GM18873 (cell line): ENCODE data around the gene ANK2.

Experiments
- ATAC-seq: cut with Tn5 transposase; IDR thresholded peaks from one replicate; pipeline ENCODE4 v1.9.1; 2021; ENCODE audit warnings: mild to moderate bottlenecking, moderate library complexity, moderate number of reproducible peaks; ENCODE audit not compliant: unreplicated experiment, low FRiP score

ANK2 gene

DNA sequence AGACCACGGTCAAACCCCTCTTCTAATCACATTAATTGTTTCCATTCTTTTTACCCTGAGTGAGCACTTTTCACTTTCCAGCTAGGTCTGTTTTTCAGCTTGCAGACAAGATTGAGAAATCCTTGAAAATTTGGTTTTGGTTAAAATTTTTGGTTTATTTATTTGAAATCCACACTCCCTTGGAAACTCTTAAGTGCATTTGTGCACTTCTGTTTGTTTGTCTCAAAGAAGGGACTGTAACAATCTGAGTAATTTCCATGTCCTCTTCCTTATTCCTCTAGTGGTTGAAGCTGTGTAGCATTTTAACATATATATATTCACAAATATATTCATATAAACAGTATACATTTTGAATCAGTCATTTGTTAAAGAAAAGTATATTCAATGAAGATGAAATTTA, 333.3 kb downstream of the ANK2 start:
- no peak for ATAC-seq

GRCh38 chr4:113383111-113383785, 333.8 kb downstream of the ANK2 start:
- no peak for ATAC-seq

- ATAC-seq: no peak
Measured at GRCh38 chr4:113384600-113384999, 335.1 kb downstream of the ANK2 start.

GRCh38 chr4:113385281-113385899, 335.9 kb downstream of the ANK2 start:
- no peak for ATAC-seq

DNA sequence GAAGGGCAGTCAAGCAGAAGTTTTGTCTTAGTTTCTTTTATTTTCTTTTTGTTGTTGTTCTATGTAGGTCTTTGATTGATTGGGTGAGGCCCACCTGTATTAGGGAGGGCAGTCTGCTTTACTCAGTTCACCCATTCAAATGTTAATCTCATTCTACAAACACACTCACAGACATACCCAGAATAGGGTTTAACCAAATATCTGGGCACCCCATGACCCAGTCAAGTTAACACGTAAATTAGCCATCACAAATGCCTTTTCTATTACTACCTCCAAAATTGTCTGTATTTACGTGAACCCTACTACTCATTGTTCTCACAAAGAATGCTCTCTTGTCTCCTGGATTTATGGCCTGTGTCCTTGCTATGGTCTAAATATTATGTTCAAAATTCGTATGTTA, 339.7 kb downstream of the ANK2 start:
- ATAC-seq: no peak

- no peak for ATAC-seq
Measured at GRCh38 chr4:113390850-113391249, 341.4 kb downstream of the ANK2 start.

DNA sequence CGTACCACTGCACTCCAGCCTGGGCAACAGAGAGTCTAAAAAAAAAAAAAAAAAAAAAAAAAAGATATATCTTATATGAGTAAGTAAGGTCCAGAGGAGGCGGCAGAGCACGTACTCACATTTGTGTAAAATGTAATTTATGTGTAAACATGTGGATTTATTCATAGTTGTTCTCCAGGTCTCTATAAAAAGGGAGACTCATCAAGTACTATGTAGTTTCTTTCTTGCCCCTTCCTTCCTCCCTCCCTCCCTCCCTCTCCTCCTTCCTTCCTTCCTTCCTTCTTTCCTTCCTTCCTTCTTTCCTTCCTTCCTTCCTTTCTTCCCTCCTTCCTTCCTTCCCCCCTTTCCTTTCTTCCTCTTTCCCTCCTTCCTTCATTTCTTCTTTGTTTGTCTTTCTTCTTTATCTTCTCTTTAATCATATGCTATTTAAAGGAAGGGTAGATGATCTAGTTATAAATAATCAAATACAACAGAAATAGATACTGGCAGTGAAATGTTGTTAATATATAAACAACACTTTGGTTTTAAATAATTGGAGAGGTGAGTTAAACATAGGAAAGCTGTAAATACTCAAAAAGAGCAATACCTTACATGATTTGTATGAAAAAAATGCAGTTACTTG, 344.8 kb downstream of the ANK2 start:
- ATAC-seq: no peak

DNA sequence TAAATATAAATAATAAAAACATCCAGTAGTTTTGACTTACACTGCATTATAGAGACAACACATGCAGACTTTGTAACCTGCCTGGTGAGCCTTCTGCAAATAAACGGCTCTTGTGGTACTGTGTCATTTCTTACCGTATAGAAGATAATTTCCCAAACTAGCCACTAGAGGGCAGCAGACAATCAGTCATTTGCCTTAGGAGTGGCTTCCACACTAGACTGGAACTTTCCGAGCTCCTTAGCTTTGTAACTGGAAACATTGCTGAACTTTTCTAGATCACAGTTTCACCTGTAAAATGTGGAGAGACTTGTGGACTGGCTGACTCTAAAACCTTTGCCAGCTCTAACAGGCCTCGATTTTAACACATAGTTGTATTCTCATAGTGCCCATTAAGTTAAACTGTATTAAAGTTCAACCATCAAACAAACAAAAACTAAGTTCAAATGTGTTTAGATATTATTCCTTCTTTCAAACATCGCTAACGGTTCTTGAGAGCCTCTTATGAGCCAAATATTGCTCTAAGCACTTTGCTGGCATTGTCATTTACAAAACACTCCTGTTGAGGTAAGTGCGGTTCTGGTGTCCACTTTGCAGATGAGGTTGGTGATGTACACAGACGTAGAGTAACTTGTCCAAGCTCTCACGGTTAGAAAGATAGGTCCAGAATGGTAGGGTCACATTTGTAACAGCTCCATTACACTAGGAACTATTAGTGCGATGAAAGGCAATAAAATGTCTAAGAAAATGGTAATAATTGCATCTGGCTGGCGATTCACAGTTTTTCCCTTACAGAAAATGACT, 345.5 kb downstream of the ANK2 start:
- ATAC-seq: peak; percentile 86

GRCh38 chr4:113397114-113397701, 347.8 kb downstream of the ANK2 start:
- ATAC-seq: no peak

GRCh38 chr4:113398441-113399143, 349.1 kb downstream of the ANK2 start:
- ATAC-seq: no peak

DNA sequence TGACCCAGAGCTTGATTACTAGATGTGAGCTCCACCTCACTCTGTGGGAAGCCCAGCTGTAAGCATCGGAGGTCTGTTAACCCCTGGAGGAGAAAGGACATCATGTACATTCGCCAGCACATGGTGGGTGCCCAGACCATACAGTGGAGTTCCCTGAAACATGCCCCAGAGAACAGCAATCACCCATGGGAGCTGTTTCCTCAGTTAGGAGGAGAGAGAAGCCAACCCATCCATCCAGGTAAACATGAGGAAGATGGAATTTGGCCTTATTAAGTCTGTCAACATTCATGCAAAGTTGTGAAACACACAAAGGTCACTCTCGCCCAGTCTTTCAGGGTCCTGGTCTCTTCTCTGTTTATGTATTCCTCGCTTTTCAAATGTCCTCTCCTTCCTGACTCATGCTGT, 354.7 kb downstream of the ANK2 start:
- no peak for ATAC-seq

DNA sequence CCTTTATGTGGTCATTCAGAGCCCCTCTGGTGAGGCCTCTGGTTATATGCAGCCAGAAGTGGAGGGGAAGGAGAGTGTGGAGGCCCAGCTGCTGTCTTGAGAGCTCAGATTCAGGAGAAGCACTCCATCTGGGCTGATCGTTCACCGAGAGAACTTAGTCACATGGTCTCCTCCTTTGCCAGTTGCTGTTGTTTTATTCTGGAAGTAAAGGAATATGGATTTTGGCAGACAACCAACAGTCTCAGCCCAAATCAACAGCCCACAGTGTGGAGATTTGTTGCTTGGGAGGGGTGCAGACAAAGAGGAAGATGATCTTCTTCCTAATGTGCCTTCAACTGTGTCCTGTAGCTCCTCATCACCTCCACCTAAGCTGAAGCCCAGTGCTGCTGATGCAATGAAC, 355.4 kb downstream of the ANK2 start:
- ATAC-seq: no peak

- ATAC-seq: no peak
Measured at GRCh38 chr4:113405874-113406722, 356.6 kb downstream of the ANK2 start.

DNA sequence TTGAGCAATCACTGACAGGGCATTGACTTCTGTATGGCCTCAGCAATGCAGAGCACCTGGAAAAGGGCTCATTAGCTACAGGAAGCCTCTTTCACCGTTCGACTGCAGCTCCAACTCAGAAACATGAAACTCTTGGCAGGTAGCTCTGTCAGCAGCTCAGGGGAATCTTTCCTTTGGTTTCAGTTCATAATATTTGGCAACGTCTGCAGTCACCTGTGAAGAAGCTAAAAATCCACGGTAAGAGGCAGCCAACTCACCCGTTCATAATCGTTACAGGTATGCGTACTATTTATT, 357.2 kb downstream of the ANK2 start:
- no peak for ATAC-seq

DNA sequence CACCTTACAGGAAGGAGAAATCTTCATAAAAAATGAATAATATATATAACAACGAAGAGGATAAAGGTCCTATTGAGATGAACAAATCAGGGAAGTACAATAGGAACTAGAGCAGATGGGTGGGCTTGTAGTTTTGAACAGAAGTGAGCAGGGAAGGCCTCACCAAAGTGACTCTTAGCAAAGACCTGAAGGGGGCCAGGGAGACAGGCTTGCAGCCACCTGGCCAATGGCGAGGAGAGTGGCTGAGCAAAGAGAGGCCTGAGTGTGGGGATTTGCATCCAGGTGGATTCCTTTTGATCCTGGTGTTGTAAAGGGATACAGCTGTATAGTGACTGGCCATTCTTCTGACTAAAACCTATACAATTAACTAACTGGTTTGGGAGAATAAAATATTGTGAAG, 358.0 kb downstream of the ANK2 start:
- no peak for ATAC-seq

GRCh38 chr4:113409181-113409580, 359.7 kb downstream of the ANK2 start:
- no peak for ATAC-seq

- no peak for ATAC-seq
Measured at GRCh38 chr4:113410686-113411085, 361.2 kb downstream of the ANK2 start.

DNA sequence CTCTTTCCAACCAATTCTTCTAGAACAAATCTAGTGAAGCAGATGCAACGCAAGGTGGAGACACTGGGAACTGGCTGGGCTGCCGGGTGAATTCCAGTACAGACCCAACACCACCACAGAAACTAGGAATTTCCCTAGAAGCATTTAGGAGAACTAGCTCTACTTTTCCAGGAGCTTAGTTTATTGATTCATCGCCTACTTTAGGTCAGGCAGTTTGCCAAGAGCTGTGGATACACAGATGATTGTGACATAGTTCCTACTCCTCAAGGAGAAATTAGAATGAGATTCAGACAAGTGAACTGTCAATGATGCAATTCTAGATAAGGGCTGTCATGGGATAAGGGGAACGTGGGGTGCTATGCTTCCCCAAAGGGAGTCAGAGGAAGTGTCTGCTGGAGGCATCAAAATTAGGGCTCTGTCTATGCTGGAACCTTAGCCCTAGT, 362.1 kb downstream of the ANK2 start:
- no peak for ATAC-seq

DNA sequence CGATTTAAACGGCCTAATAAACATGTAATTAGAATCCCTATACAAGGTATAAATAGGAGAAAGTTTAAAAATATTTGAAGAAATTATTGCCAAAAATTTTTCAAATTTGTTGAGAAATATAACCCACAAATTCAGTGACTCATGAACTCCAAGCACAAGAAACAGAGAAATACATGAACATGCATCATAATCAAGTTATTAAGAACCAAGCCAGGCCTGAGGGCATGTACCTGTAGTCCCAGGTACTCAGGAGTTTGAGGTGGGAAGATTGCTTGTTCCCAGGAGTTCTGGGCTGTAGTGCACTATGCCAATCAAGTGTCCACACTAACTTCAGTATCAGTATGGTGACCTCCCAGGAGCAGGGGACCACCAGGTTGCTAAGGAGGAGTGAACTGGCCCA, 370.2 kb downstream of the ANK2 start:
- no peak for ATAC-seq
